GM19035 (cell line): ENCODE results near the gene DNAH2.
"Not testable (repeated sequence)": the region's sequence is repeated elsewhere in the genome, so short reads cannot be mapped to it uniquely, and the experiment has no call there.

Source experiments
- ATAC-seq: cut with Tn5 transposase; IDR thresholded peaks from one replicate; pipeline ENCODE4 v1.9.1; 2021; ENCODE audit not compliant: unreplicated experiment

The DNAH2 gene

DNA sequence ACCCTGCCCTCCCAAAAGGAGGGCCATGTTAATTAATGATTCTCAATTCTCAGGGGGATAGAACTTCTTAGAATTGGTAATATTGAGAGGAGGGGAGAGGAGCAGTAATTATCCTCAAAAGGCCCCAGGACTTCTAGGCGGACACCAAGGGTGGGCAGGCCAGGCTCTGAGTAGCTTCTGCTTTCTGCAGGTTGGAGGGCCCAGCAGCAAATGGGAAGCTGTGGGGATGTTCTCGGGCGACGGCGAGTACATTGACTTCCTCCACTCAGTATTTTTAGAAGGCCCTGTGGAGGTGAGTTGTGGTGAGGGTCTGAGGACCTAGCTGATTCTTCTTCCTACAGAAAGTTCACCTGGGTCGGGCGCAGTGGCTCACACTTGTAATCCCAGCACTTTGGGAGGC, 57.5 kb downstream of the DNAH2 start:
- ATAC-seq, result no peak

GRCh38 chr17:7777017-7777416, 59.5 kb downstream of the DNAH2 start:
- no peak for ATAC-seq

DNA sequence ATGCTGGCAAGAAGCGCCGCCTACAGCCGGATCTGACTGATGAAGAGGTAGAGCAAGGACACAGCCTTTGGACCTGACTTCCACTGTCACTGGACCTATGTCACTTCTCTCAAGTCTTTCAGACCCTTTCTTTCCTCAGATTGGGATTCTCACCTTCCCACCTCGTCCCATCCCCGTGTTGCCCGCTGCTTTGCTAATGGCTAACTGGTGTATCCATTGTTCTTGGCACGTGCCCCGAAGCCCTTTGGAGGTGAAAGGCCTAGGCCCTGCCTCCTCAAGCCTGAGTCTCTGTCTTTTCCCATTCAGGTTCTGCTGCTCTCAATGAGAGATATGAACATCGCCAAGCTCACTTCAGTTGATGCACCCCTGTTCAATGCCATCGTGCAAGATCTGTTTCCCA, 63.2 kb downstream of the DNAH2 start:
- no peak for ATAC-seq

DNA sequence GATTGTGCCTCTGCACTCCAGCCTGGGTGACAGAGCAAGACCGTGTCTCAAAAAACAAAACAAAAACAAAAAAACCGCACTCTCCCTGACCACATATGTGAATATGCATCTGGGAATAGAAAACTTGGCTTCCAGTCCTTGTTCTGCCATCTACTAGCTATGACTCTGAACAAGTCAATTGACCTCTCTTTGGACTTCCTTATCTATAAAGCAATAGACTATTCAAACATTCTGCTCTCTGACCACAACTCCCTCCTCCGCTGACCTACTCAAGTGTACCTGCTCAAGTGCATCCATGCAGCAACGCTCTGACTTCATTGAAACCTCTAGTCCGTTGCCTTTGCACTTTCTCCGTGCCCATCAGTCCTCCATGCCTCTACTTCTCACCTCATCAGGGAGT, 63.9 kb downstream of the DNAH2 start:
- ATAC-seq, result no peak

- no peak for ATAC-seq
Measured at GRCh38 chr17:7782240-7782639, 64.7 kb downstream of the DNAH2 start.

- ATAC-seq, result no peak
Measured at GRCh38 chr17:7786866-7787265, 69.3 kb downstream of the DNAH2 start.

DNA sequence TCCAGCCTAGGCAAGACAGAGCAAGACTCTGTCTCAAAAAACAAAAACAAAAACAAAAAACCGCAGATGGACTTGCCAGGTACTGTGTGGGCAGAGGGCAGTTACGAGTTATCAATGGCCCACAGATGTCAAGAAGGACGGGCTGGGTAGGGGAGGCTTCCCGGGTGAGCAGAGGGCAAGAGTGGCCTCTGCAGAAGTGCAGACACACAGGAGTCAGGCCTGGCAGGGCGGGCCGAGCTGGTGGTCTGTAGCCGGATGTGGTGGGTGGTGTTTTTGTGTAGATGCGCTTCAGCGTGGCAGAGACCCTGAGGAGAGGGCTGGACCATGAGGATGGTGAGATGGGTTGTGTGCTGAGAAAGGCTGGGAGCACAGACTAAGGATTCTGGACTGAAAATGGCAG, 71.6 kb downstream of the DNAH2 start:
- ATAC-seq, result no peak

GRCh38 chr17:7790150-7790549, 72.6 kb downstream of the DNAH2 start:
- no peak for ATAC-seq

- no peak for ATAC-seq
Measured at GRCh38 chr17:7792611-7793010, 75.1 kb downstream of the DNAH2 start.

GRCh38 chr17:7794075-7794663, 76.6 kb downstream of the DNAH2 start:
- no peak for ATAC-seq

GRCh38 chr17:7797976-7798375, 80.4 kb downstream of the DNAH2 start:
- ATAC-seq, result no peak

GRCh38 chr17:7798839-7799238, 81.3 kb downstream of the DNAH2 start:
- ATAC-seq, result no peak

DNA sequence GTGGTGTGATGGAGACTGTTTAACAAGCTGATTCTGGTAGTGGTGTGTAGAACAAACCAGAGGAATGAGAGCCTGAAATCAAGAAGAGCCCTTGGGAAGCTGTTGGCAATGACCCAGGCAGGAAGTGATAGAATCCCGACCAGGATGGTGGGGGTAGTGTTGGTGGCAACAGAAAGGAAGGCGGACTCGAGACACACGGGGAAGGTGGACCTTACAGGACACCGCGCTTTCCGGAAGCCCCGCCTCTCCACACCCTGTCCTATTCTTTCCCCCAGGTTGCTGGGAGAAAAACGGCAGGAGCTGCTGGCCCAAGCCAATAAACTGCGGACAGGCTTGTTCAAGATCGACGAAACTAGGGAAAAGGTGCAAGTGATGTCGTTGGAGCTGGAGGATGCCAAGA, 86.4 kb downstream of the DNAH2 start:
- no peak for ATAC-seq

GRCh38 chr17:7806587-7806986, 89.0 kb downstream of the DNAH2 start:
- no peak for ATAC-seq

DNA sequence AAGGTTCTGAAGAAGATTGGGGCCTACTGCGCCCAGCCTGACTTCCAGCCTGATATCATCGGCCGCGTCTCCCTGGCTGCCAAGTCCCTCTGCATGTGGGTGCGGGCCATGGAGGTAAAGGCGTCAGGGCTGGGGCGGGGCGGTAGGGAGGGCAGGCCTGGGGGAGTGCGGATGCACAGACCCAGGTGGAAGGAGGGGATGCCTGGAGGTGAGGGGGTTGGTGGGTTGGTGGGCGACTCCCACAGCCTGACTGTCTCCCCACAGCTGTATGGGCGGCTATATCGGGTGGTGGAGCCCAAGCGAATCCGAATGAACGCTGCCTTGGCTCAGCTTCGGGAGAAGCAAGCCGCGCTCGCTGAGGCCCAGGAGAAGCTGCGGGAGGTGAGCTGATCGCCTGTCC, 89.7 kb downstream of the DNAH2 start:
- no peak for ATAC-seq

- no peak for ATAC-seq
Measured at GRCh38 chr17:7809086-7809790, 91.7 kb downstream of the DNAH2 start.

GRCh38 chr17:7809791-7810343, 92.3 kb downstream of the DNAH2 start:
- not testable (repeated sequence) for ATAC-seq

DNA sequence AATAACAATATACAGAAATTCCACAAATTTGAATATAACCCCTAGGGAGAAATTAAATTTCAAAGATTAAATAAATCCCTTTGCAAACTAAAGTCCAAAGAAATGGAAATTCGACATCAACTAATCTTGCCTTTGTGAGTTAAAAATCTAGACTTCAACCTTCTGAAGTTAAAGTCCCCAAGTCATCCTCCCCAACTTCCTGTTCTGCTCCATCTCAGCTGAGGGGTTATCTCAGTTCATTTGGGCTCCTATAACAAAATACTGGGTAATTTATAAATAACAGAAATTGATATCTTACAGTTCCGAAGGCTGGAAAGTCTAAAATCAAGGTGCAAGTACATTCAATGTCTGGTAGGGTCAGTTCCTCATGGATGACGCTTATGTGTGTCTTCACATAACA, 93.7 kb downstream of the DNAH2 start:
- no peak for ATAC-seq

DNA sequence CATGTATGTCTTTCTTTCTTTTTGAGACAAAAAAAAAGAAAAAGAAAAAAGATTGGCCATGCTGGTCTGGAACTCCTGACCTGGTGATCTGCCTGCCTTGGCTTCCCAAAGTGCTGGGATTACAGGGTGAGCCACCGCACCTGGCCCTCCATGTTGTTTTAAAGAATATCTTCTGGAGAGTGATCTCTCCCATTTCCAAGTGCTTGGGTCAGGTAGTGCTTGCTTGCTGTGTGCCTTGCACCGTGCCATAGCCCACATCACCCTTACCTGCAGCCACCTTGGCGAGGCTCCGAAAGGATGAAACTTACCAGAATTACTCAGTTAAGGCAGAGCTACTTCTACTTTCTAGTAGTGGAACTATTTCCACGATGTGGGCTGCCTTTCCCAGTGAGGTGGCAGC, 97.4 kb downstream of the DNAH2 start:
- ATAC-seq, result no peak

- ATAC-seq, result no peak
Measured at GRCh38 chr17:7816926-7817642, 99.5 kb downstream of the DNAH2 start.

- no peak for ATAC-seq
Measured at GRCh38 chr17:7817643-7817964, 100.1 kb downstream of the DNAH2 start.

- no peak for ATAC-seq
Measured at GRCh38 chr17:7818026-7818425, 100.5 kb downstream of the DNAH2 start.
